ENCODE measurements around the gene EREG. TPM values are rescaled to one million over a fixed set of nuclear protein-coding genes. Genes with fewer than 3 reads are reported as not detected.
"Not testable (repeated sequence)": the region's sequence is repeated elsewhere in the genome, so short reads cannot be mapped to it uniquely, and the experiment has no call there.

The EREG gene
- polyA plus RNA-seq, 1 donor = 6.8 TPM

GRCh38 chr4:74398894-74399589 lies 34.1 kb downstream of the EREG start:
- peaks cover 12% of the 10 kb centered on the region for H3K9me3 ChIP-seq (ENCODE audit: control insufficient read depth, low read depth, low read length)
- no CpG with 5 or more reads among the region's 32 CpGs for WGBS (ENCODE audit: insufficient coverage, low lambda C conversion rate)
- DNase-seq; H3K4me3 ChIP-seq (ENCODE audit: low read length); H3K4me1 ChIP-seq (ENCODE audit: control insufficient read depth, insufficient read depth, low read length); H3K36me3 ChIP-seq (ENCODE audit: control insufficient read depth, insufficient read depth, low read length); H3K27ac ChIP-seq (ENCODE audit: low read length); H3K27me3 ChIP-seq (ENCODE audit: control insufficient read depth, insufficient read depth, low read length): not testable (repeated sequence)

GRCh38 chr4:74400395-74400794 lies 35.5 kb downstream of the EREG start:
- H3K9me3 ChIP-seq (ENCODE audit: control insufficient read depth, low read depth, low read length) = peaks cover 12% of the 10 kb centered on the region
- no peak for DNase-seq
- H3K36me3 ChIP-seq (ENCODE audit: control insufficient read depth, insufficient read depth, low read length) = no peaks in the 10 kb centered on the region
- H3K4me3 ChIP-seq (ENCODE audit: low read length) = no peak overlapping the region
- H3K4me1 ChIP-seq (ENCODE audit: control insufficient read depth, insufficient read depth, low read length) = no peaks in the 10 kb centered on the region
- no peaks in the 10 kb centered on the region for H3K27me3 ChIP-seq (ENCODE audit: control insufficient read depth, insufficient read depth, low read length)
- no peak overlapping the region for H3K27ac ChIP-seq (ENCODE audit: low read length)
- 100% methylated on average over 1 of the region's 10 CpGs for WGBS (ENCODE audit: insufficient coverage, low lambda C conversion rate)

- no peak for DNase-seq
- no peak overlapping the region for H3K27ac ChIP-seq (ENCODE audit: low read length)
- no peaks in the 10 kb centered on the region for H3K4me1 ChIP-seq (ENCODE audit: control insufficient read depth, insufficient read depth, low read length)
- no peaks in the 10 kb centered on the region for H3K27me3 ChIP-seq (ENCODE audit: control insufficient read depth, insufficient read depth, low read length)
- peaks cover 12% of the 10 kb centered on the region for H3K9me3 ChIP-seq (ENCODE audit: control insufficient read depth, low read depth, low read length)
- H3K4me3 ChIP-seq (ENCODE audit: low read length) = no peak overlapping the region
- H3K36me3 ChIP-seq (ENCODE audit: control insufficient read depth, insufficient read depth, low read length) = no peaks in the 10 kb centered on the region
- WGBS (ENCODE audit: insufficient coverage, low lambda C conversion rate) = 100% methylated on average over 1 of the region's 5 CpGs
Observed at GRCh38 chr4:74402692-74403456, 37.9 kb downstream of the EREG start.

GRCh38 chr4:74407891-74408290 lies 42.9 kb downstream of the EREG start:
- DNase-seq = no peak
- no peaks in the 10 kb centered on the region for H3K36me3 ChIP-seq (ENCODE audit: control insufficient read depth, insufficient read depth, low read length)
- H3K27ac ChIP-seq (ENCODE audit: low read length) = no peak overlapping the region
- H3K4me3 ChIP-seq (ENCODE audit: low read length) = no peak overlapping the region
- no peaks in the 10 kb centered on the region for H3K27me3 ChIP-seq (ENCODE audit: control insufficient read depth, insufficient read depth, low read length)
- no peaks in the 10 kb centered on the region for H3K9me3 ChIP-seq (ENCODE audit: control insufficient read depth, low read depth, low read length)
- H3K4me1 ChIP-seq (ENCODE audit: control insufficient read depth, insufficient read depth, low read length) = no peaks in the 10 kb centered on the region

GRCh38 chr4:74408639-74409038 lies 43.7 kb downstream of the EREG start:
- Histone ChIP-seq H3K4me3 (ENCODE audit: low read length) (no peak overlapping the region), H3K27ac (ENCODE audit: low read length) (no peak overlapping the region), H3K4me1 (ENCODE audit: control insufficient read depth, insufficient read depth, low read length) (no peaks in the 10 kb centered on the region), H3K9me3 (ENCODE audit: control insufficient read depth, low read depth, low read length) (no peaks in the 10 kb centered on the region), H3K36me3 (ENCODE audit: control insufficient read depth, insufficient read depth, low read length) (no peaks in the 10 kb centered on the region), H3K27me3 (ENCODE audit: control insufficient read depth, insufficient read depth, low read length) (no peaks in the 10 kb centered on the region)
- no peak for DNase-seq
- WGBS (ENCODE audit: insufficient coverage, low lambda C conversion rate) = 86% methylated on average over 1 of the region's 3 CpGs

- H3K4me1 ChIP-seq (ENCODE audit: control insufficient read depth, insufficient read depth, low read length) = no peaks in the 10 kb centered on the region
- H3K27ac ChIP-seq (ENCODE audit: low read length) = no peak overlapping the region
- WGBS (ENCODE audit: insufficient coverage, low lambda C conversion rate) = 90% methylated on average over 2 of the region's 2 CpGs
- H3K36me3 ChIP-seq (ENCODE audit: control insufficient read depth, insufficient read depth, low read length) = no peaks in the 10 kb centered on the region
- no peak for DNase-seq
- no peak overlapping the region for H3K4me3 ChIP-seq (ENCODE audit: low read length)
- H3K9me3 ChIP-seq (ENCODE audit: control insufficient read depth, low read depth, low read length) = no peaks in the 10 kb centered on the region
- H3K27me3 ChIP-seq (ENCODE audit: control insufficient read depth, insufficient read depth, low read length) = no peaks in the 10 kb centered on the region
Observed at GRCh38 chr4:74410272-74410671, 45.3 kb downstream of the EREG start.

- H3K9me3 ChIP-seq (ENCODE audit: control insufficient read depth, low read depth, low read length) = no peaks in the 10 kb centered on the region
- H3K4me3 ChIP-seq (ENCODE audit: low read length) = no peak overlapping the region
Observed at GRCh38 chr4:74412225-74412624, 47.3 kb downstream of the EREG start.

GRCh38 chr4:74413265-74413664 lies 48.3 kb downstream of the EREG start:
- H3K4me1 ChIP-seq (ENCODE audit: control insufficient read depth, insufficient read depth, low read length) = no peaks in the 10 kb centered on the region
- no peaks in the 10 kb centered on the region for H3K36me3 ChIP-seq (ENCODE audit: control insufficient read depth, insufficient read depth, low read length)
- H3K27ac ChIP-seq (ENCODE audit: low read length) = no peak overlapping the region
- no peaks in the 10 kb centered on the region for H3K27me3 ChIP-seq (ENCODE audit: control insufficient read depth, insufficient read depth, low read length)
- no peak for DNase-seq
- H3K4me3 ChIP-seq (ENCODE audit: low read length) = no peak overlapping the region
- no peaks in the 10 kb centered on the region for H3K9me3 ChIP-seq (ENCODE audit: control insufficient read depth, low read depth, low read length)

More at GRCh38 chr4:74412225-74412624, 47.3 kb downstream of the EREG start:
- H3K4me1 ChIP-seq (ENCODE audit: control insufficient read depth, insufficient read depth, low read length) = no peaks in the 10 kb centered on the region
- no peak for DNase-seq
- no peak overlapping the region for H3K27ac ChIP-seq (ENCODE audit: low read length)
- H3K27me3 ChIP-seq (ENCODE audit: control insufficient read depth, insufficient read depth, low read length) = no peaks in the 10 kb centered on the region
- H3K36me3 ChIP-seq (ENCODE audit: control insufficient read depth, insufficient read depth, low read length) = no peaks in the 10 kb centered on the region

- WGBS (ENCODE audit: insufficient coverage, low lambda C conversion rate) = 67% methylated on average over 3 of the region's 5 CpGs
Observed at GRCh38 chr4:74414149-74414809, 49.3 kb downstream of the EREG start.

GRCh38 chr4:74415602-74416300 lies 50.8 kb downstream of the EREG start:
- Histone ChIP-seq H3K4me3 (ENCODE audit: low read length) (no peak overlapping the region), H3K27ac (ENCODE audit: low read length) (no peak overlapping the region), H3K27me3 (ENCODE audit: control insufficient read depth, insufficient read depth, low read length) (no peaks in the 10 kb centered on the region), H3K36me3 (ENCODE audit: control insufficient read depth, insufficient read depth, low read length) (no peaks in the 10 kb centered on the region), H3K9me3 (ENCODE audit: control insufficient read depth, low read depth, low read length) (no peaks in the 10 kb centered on the region), H3K4me1 (ENCODE audit: control insufficient read depth, insufficient read depth, low read length) (no peaks in the 10 kb centered on the region)
- DNase-seq = no peak
- 100% methylated on average over 2 of the region's 3 CpGs for WGBS (ENCODE audit: insufficient coverage, low lambda C conversion rate)

More at GRCh38 chr4:74414149-74414809, 49.3 kb downstream of the EREG start:
- Histone ChIP-seq H3K4me3 (ENCODE audit: low read length) (no peak overlapping the region), H3K9me3 (ENCODE audit: control insufficient read depth, low read depth, low read length) (no peaks in the 10 kb centered on the region), H3K27me3 (ENCODE audit: control insufficient read depth, insufficient read depth, low read length) (no peaks in the 10 kb centered on the region), H3K36me3 (ENCODE audit: control insufficient read depth, insufficient read depth, low read length) (no peaks in the 10 kb centered on the region), H3K27ac (ENCODE audit: low read length) (no peak overlapping the region), H3K4me1 (ENCODE audit: control insufficient read depth, insufficient read depth, low read length) (no peaks in the 10 kb centered on the region)
- DNase-seq = no peak

Data from large intestine (tissue), 3 donors.